Stimulated activated CD8-positive, alpha-beta memory T cell treated with anti-CD3 and anti-CD28 coated beads, Interleukin-7, amount 100 ng/mL, for 4 hours (primary cell): Measurements from ENCODE around the gene HDHD5.

Experiments
- DNase-seq, 2 donors: peaks; one replicate each; pipeline ENCODE4 v3.0.0-alpha.2; 2020; ENCODE audit warnings: low read depth in 2 of 2

Gene HDHD5

DNA sequence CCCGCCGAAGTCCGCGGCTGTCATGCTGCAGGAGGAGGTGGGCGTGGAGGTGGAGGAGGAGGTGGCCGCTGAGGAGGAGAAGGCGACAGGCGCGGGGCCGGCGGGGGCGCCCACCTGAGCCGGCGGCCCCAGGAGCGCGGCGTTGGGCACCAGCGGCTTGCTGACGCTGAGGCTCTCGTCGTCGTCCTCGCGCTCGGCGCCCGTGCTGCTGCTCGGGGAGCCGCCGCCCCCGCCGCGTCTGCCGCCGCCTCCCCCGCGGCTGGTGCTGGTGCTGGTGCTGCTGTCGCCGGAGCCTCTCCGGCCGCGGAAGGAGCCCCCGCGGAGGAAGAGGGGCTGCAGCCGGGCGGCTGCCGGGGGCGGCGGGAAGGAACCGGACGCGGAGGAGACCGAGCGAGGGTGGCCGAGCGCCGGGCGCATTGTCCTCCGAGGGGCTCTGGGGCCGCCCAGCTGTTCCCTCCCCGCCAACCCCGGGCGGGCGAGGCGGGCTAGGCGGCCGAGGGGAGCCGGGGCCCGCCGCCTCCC lies 38.3 kb downstream of the HDHD5 start:
- DNase-seq = peak in 1 of 2 donors; percentile 48

DNA sequence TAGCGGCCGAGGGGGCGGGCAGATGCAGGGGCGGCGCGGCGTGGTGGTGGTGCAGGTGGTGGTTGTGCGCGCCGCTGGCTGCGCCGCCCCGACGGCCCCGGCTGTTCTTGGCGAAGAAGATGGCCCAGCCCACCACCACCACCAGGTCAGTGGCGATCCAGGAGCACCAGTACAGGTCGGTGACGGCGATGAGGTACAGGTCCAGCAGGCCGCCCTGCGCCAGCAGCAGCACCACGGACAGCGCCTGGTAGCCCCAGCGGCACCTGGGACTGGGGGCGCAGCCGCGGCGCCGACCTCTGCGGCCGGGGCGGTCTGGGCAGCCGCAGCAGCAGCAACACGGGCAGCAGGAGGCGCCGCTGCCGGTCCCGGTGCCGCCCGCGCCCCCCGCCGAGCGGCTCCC lies 38.8 kb downstream of the HDHD5 start:
- peak in 1 of 2 donors; percentile 40 for DNase-seq

DNA sequence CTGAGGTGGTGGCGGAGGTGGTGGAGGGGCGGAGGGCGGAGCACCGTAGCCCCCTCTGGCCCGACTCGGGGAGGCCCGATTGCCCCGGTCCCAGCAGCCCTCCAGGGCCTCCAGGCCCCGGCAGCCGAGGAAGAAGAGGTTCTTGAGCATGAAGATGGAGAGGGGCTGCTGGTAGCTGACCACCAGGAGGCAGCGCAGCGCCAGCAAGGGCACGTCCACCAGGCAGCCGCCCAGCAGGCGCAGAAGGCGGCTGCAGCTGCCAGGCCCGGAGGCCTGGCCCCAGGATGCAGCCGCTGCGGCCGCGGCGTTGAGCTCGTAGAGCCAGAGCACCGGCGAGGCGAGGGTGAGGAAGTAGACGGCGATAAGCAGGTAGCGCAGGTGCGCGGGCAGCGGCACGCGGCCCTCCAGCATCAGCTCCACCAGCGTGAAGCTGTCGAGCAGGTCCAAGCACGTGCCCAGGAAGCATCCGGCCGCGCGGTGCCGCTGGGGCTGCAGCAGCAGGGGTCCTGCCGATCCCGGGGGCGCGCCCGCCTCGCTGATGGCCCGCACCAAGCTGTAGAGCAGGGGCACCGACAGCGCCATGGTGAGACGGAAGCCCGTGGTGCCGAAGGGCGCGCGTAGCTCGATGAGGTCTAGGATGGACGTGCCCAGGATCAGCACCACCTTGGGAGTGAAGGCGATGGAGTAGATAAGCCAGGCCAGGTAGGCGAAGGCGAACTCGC lies 39.4 kb downstream of the HDHD5 start:
- no peak for DNase-seq

DNA sequence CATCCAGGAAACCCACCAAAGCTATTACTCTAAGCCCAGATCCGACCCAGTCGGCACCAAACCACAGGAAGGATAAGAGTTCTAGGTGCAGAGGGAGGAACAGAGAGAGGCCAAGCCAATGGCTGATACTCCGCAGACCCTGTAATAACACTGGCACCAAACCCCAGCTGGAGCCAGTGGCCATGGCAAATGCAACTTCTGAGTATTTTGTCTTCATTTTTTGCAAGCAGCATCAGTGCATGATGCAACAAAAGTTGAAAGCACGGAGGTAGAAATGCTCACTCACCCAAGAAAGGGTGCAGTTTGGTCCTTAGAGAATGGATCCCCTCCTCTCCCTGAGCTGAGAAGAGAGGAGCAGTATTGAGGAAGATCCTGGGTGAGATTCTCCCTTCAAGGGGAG lies 40.7 kb downstream of the HDHD5 start:
- no peak for DNase-seq

DNA sequence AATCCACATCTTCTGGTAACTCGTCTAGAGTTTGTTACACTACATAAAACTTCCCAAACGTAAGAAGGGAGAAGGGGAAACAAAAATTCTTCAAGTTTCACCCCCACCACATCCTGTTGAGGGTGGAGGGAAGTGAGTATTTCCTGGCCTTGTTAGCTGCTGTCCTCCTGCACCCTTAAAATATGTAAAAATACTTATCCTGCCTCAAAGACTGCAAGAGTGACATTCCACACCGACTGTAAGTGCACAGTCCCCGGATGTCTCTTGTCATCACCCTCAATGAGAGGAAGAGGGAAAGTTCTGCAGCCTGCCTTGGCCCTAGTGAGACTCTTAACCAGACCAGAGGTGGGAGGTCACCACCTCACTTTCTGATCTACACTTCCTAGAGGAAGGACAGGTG lies 41.2 kb downstream of the HDHD5 start:
- DNase-seq = no peak

DNA sequence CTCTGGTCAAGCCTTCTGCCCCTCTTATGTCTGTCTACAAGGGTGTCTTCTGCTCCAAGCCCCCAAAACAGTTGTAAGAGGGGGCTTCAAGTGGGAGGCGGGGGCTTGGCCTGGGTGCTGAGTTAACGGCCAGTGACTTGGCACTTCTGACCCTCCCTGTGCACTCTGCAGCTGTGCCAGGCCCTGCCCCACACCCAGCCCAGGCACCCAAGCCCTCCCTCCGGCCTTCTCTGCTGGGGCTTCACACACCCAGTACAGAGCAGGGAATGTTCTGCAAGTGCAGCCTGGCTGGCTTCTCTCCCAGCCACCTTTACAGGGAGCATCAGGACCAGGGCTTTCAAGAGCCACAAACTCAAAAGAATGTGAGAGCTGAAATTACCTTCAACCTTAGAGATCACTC lies 41.7 kb downstream of the HDHD5 start:
- no peak for DNase-seq

DNA sequence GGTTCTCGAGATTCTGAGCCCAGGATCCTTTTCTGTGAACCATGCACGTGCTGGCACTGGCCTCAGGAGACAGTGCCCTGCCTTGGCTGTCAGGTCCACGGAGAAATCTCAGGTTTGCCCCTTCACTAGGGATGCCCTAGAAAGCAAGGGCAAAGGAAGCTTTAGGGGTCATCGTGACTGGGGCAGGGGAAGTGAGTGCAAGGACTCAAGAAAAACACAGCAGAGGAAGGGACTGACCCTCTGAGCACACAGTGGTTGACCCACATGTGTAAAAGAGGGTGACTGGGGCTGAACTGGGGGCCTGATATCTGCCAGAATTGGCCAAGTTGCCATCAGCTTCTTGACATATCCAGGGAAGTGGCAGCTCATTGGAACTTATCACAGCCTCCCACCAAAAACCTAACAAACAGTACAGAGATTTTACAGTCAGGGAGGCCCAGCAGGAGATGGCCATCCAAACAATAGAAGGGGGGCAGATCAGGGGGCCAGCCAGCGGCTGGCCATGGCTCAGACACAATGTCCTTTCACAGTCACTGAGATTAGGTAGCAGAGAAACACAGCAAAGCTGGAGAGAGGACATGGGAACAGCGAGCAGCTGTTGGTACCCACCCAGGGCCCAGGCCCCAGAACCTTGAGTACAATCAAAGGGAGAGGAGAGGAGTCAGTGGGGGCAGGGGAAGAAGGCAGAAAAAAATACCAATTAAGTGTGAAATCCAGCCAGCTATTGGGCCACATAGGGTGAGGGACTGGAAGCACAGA lies 42.3 kb downstream of the HDHD5 start:
- DNase-seq = no peak

DNA sequence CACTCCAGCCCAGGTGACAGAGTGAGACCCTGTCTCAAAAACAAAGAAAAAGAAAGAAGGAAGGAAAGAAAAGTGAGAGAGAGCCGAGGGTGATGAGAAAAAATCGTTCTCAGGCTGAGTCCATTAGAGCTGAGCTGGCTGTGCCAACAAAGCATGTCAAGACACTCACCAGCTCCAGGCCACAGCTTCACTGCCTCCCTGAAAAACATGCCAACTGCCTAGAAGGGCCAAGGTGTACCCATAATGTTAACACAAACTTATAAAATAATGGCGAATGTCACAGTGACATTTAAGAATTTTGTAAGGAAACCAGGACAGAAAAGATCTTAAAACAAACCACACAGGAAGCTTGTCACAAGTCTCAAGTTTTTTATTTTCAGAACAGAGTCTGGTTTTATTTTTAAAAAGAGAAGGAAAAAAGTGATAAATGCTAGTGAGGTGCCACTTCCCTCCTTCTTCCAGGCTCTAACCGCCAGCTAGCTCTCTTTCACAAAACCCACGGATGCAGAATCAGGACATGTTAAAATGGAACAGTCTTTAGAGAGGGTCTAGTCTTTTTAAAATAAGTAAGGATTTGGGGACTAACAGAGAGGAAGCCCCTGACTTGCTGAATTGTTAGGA lies 43.0 kb downstream of the HDHD5 start:
- DNase-seq = no peak

DNA sequence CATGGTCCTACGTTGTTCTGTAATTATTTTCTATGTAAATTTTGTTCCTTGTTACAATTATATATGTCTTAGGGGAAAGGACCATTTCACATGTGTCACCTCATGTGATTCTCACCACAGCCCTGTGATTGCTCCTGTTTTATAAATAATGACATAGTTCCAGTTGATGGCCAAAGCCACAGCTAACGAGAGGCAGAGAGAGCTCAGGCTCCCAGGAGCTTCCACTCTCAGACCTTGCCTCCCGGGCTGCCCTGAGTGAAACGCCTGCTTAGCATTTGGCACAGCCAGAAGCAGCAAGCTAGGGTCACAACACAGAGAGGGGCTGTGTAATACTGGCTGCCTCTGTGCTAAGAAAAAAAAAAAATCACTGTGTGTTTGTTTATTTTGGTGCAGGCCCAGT lies 43.8 kb downstream of the HDHD5 start:
- no peak for DNase-seq

DNA sequence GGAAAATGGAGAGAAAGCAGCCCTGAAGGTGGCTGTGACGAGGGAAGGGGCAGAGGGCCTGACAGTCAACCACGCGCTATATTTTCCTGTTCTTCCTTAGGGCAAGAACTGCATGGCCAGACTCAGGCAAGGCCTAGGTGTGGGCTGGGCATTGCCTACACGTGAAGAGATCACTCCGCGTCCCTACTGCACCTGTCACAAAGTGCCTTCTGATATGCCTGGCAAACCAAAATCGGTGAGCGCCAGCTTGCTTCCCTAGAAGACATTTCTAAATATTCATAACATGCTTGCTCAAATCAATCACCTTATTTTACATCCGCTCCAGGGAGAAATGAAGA lies 44.2 kb downstream of the HDHD5 start:
- no peak for DNase-seq

DNA sequence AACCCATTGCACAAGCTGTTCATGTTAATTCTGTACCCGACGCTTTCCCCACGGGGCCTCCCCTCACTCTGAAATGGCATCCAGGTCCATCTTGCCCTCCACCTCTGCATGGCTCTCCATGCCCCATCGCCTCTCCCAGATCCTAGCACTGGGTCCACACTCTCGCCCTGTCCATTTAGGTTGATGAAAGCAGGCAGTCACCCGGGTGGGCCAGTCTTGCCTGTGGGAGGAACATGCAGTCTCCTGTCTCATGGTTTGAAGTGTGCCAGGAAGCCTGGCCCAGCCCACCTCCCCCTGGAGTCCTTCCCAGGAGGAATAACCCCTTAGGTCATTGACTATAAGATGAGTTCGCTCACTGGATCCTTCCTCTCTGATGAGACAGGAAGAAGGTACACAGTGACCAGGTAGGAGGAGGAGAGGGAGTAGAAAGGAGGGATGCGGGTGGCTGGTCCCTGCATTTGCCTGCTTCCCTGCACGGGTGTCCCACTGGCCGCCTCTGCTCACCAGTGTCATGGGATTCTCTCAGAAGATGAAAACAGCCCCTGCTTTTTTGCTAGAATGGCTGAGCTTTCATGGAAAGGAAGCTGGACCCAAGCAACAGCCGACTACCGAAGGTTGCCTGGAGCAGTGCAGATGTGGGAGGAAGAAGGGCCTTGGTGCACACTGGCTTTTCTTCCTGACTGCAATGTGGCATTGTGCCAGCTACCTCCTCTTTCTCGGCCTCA lies 44.7 kb downstream of the HDHD5 start:
- no peak for DNase-seq

DNA sequence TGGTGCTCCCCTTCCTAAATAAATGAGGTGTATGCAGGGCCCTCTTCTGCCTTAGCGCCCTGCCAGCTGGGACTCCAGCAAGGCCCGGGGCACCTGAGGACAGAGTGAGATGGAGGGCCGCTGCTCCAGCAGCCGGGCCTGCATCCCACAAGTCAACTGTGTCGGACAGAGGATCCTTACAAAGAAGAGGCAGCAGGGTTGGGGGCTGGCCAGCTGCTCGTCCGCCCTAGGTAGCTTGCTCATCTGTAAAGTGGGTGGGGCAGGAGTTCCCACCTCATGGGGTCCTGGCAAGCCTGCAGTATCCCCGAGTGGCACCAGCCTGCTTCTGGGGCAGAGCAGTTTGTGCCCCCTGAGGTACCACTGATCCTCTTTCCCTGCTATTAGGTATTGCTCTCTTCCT lies 45.5 kb downstream of the HDHD5 start:
- no peak for DNase-seq

DNA sequence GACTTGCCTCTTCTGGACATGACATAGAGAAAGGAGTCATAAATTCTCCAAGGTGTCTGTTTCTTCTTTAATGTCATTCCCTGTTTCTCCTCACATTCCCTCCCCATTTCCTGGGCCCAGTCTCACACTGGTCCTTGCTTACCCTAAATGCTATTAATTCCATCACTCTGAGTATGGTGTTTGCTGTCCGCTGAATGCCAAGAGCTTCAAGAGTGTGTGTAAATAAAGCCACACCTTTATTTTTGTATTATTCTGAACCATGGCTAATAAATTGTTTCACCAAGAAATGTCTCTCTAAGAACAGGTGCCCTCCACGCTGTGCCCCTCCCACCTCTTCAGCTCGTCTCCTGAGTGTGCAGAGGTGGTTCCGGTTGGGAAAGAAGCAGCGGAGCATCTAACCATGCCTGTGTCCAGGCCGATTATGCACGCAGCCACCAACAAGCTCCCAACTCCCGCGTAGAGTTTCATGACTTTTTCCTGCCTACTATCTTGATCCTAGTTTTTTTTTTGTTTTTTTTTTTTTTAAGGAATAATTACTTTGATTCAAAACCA lies 46.5 kb downstream of the HDHD5 start:
- DNase-seq = no peak

DNA sequence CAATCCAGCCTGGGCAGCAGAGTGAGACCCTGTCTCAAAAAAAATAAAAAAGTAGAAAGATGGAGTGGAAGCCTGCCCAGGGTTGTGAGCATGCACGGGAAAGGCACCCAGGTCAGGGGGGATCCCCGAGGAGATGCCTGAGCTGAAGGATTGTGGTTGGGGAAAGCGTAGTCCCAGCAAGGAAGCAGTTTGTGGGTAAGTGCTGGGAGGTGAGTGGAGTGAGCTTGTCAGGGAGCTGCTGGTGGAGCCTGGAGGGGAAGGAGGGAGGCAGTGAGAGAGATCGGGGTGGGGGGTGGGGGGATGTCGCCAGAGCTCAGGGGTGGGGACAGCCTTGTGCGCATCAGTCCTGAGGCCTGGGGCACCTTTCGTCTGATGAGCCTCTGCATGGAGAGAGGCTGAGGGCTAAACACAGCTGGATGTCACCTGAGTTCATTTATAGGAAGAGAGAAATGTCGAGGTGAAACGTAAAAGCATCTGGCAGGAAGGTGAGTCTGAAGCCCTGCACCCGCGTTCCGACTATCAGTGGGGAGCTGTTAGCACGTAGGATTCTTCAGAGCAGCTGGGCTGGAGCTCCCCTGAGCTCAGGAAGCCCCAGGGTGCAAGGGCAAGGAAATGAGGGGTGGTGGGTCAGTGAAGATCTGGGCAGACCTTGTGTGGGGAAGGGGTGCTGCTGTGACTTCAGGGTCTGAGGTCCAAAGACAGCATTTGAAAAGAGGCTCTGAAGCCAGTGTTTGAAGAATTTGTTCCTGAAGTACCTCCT lies 48.1 kb downstream of the HDHD5 start:
- DNase-seq = no peak

DNA sequence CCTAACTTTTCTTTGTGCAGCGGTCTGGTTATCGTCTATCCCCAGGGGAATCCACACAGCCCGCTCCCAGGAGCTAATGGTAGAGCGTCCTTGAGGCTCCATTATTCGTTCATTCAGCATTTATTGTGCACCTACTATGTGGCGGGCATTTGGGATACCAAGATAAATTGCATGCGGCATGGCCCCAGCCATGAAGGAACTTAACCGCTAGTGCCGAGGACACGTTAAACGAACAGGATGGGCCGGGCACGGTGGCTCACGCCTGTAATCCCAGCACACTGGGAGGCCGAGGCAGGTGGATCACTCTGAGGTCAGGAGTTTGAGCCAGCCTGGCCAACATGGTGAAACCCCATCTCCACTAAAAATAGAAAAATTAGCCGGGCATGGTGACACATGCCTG lies 49.1 kb downstream of the HDHD5 start:
- no peak for DNase-seq

DNA sequence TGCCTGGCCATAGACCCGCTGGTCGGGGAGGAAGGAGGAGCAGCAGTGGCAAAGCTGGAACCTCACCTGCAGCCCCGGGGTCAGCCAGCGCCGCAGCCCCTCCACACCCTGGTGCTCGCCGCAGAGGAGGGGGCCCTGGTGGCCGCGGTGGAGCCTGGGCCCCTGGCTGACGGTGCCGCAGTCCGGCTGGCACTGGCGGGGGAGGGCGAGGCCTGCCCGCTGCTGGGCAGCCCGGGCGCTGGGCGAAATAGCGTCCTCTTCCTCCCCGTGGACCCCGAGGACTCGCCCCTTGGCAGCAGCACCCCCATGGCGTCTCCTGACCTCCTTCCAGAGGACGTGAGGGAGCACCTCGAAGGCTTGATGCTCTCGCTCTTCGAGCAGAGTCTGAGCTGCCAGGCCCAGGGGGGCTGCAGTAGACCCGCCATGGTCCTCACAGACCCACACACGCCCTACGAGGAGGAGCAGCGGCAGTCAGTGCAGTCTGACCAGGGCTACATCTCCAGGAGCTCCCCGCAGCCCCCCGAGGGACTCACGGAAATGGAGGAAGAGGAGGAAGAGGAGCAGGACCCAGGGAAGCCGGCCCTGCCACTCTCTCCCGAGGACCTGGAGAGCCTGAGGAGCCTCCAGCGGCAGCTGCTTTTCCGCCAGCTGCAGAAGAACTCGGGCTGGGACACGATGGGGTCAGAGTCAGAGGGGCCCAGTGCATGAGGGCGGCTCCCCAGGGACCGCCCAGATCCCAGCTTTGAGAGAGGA lies 49.8 kb downstream of the HDHD5 start:
- no peak for DNase-seq

DNA sequence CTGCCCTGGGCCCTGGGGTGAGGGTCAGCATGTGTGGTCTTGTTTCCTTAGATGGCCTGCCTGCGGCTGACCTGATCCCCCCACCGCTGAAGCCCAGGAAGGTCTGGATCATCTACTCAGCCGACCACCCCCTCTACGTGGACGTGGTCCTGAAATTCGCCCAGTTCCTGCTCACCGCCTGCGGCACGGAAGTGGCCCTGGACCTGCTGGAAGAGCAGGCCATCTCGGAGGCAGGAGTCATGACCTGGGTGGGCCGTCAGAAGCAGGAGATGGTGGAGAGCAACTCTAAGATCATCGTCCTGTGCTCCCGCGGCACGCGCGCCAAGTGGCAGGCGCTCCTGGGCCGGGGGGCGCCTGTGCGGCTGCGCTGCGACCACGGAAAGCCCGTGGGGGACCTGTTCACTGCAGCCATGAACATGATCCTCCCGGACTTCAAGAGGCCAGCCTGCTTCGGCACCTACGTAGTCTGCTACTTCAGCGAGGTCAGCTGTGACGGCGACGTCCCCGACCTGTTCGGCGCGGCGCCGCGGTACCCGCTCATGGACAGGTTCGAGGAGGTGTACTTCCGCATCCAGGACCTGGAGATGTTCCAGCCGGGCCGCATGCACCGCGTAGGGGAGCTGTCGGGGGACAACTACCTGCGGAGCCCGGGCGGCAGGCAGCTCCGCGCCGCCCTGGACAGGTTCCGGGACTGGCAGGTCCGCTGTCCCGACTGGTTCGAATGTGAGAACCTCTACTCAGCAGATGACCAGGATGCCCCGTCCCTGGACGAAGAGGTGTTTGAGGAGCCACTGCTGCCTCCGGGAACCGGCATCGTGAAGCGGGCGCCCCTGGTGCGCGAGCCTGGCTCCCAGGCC lies 50.6 kb downstream of the HDHD5 start:
- no peak for DNase-seq

DNA sequence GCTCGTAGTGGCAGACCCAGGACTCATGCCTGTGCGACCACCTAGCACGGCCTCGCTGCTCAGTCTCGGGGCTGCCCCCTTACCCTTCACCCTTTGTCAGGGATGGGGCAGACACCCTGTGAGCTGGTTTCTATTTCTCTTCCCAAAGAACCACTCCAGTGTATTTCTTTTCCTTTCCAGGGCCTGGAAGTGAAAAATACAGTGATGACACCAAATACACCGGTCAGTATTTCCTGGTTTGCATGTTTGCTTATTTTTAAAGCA lies 51.6 kb downstream of the HDHD5 start:
- no peak for DNase-seq

DNA sequence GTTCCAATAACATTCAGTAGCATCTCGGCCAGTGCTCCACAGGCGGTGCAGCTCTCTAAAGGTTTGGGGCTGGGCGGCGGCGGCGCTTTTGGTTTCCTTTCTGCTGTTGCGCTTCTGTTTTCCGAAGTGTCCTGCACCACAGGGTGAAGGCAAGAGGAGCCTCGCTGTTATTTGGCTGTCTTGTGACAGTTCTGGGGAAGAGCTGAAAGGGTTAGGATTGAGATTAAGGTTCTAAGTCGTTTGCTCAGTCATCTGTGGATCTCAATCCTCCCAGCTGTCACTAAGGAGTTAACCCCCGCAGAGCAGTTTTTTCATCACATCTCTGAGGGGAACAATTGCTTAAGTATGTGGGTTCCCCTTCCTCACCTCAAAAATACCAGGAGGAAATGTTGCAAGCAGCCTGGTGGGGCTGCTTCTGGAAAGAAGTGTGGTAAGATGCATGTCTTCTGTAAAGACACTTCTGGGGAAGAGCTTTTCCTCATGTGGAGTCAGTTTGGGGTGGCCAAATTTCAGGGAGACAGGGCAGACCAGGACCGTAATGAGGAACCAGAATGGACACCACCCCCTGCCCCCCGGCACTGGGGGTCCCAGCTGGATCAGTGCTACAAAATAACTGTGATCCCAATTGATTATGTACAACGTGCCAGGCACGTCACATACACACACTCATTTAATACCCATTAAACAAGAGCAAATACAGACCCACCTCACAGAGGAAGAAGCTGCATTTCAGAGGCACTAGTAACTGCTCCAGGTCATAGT lies 52.1 kb downstream of the HDHD5 start:
- DNase-seq = no peak
